Thoracic aorta (tissue), 2 donors: ENCODE results near the gene LSM7. TPM values are rescaled to one million over a fixed set of nuclear protein-coding genes. Genes with fewer than 3 reads are reported as not detected.

Experiments used
- ATAC-seq: fragments of 150-250 bp; one replicate; pipeline ENCODE4 v1.8.0; 2017; ENCODE audit warnings: low read depth; ENCODE audit not compliant: insufficient number of reproducible peaks, low FRiP score
- DNase-seq: peaks from one replicate; pipeline ENCODE4 v3.0.0-alpha.2; 2020; ENCODE audit warnings: low spot score
- H3K27ac ChIP-seq, 2 donors: fragments of 200-600 bp; sonication (generic); 1 replicate in 1 of 2; 2 replicates in 1 of 2; pipeline ENCODE4 v1.5.1; 2016; ENCODE audit warnings: mild to moderate bottlenecking in 2 of 2, moderate library complexity in 2 of 2
- H3K27me3 ChIP-seq: fragments of 200-600 bp; sonication (generic); replicated peaks from 2 replicates; pipeline ENCODE4 v1.6.0; 2016; ENCODE audit warnings: mild to moderate bottlenecking; ENCODE audit not compliant: insufficient read depth
- H3K36me3 ChIP-seq: fragments of 200-600 bp; sonication (generic); one replicate; pipeline ENCODE4 v1.5.1; 2016
- H3K4me1 ChIP-seq, 2 donors: fragments of 200-600 bp; sonication (generic); 1 replicate in 1 of 2; 2 replicates in 1 of 2; pipeline versions ENCODE4 v1.5.1 to v1.6.0; 2016; ENCODE audit warnings: low read depth in 2 of 2, mild to moderate bottlenecking in 1 of 2; ENCODE audit not compliant: control insufficient read depth in 1 of 2
- H3K4me3 ChIP-seq: fragments of 200-600 bp; sonication (generic); 2 replicates; pipeline ENCODE4 v1.5.1; 2016; ENCODE audit warnings: mild to moderate bottlenecking
- H3K9me3 ChIP-seq: fragments of 200-600 bp; sonication (generic); 2 replicates; pipeline ENCODE4 v1.5.1; 2016
- CTCF ChIP-seq: fragments of 200-600 bp; sonication (generic); IDR thresholded peaks from one replicate; pipeline ENCODE4 v1.5.1; 2019; ENCODE audit warnings: antibody characterized with exemption
- total RNA-seq, 2 donors: library from RNA; depleted of rRNA; stranded (reverse); fragments of >200 nt; gene quantifications; one replicate each; pipeline versions ENCODE4 v1.1.0 to v1.2.3, GENCODE V29; 2016

Gene LSM7
- total RNA-seq, 2 donors from 2014 or later: 35.5 to 38.8 TPM

- Histone ChIP-seq H3K27me3 (no peaks in the 10 kb centered on the region), H3K4me1 (peaks cover 12 to 45% of the 10 kb centered on the region in 2 donors), H3K27ac (no peak overlapping the region), H3K9me3 (no peaks in the 10 kb centered on the region), H3K36me3 (no peaks in the 10 kb centered on the region), H3K4me3 (no peak overlapping the region)
- ATAC-seq (no peak), DNase-seq (no peak)
- TF ChIP-seq CTCF: no peak
Measured at GRCh38 chr19:2330255-2330631, 1.9 kb upstream of the LSM7 start.

- Histone ChIP-seq H3K27ac (no peak overlapping the region), H3K9me3 (no peaks in the 10 kb centered on the region), H3K4me3 (peak overlapping the region; percentile 83), H3K4me1 (peaks cover 12 to 45% of the 10 kb centered on the region in 2 donors), H3K36me3 (no peaks in the 10 kb centered on the region), H3K27me3 (no peaks in the 10 kb centered on the region)
- DNase-seq: no peak
- no peak for ATAC-seq
- TF ChIP-seq CTCF: no peak
Measured at GRCh38 chr19:2329501-2329916, 1.1 kb upstream of the LSM7 start.

GRCh38 chr19:2329149-2329478 lies 728 bp upstream of the LSM7 start:
- DNase-seq: no peak
- ATAC-seq: no peak
- Histone ChIP-seq H3K4me3 (peak overlapping the region; percentile 83), H3K9me3 (no peaks in the 10 kb centered on the region), H3K27ac (no peak overlapping the region), H3K36me3 (no peaks in the 10 kb centered on the region), H3K4me1 (peaks cover 12 to 45% of the 10 kb centered on the region in 2 donors), H3K27me3 (no peaks in the 10 kb centered on the region)
- no peak for TF ChIP-seq CTCF

- H3K27me3 ChIP-seq: no peaks in the 10 kb centered on the region
- H3K27ac ChIP-seq: peak overlapping the region in 1 of 2 donors; percentile 1
- H3K4me1 ChIP-seq: peaks cover 12 to 45% of the 10 kb centered on the region in 2 donors
- no peak for TF ChIP-seq CTCF
- DNase-seq (peak; percentile 19), ATAC-seq (no peak)
- peaks cover 5% of the 10 kb centered on the region for H3K36me3 ChIP-seq
- peak overlapping the region; percentile 83 for H3K4me3 ChIP-seq
- no peaks in the 10 kb centered on the region for H3K9me3 ChIP-seq
Measured at GRCh38 chr19:2327773-2328400, 499 bp downstream of the LSM7 start.

- Histone ChIP-seq H3K27ac (no peak overlapping the region), H3K9me3 (no peaks in the 10 kb centered on the region), H3K4me1 (peaks cover 12 to 45% of the 10 kb centered on the region in 2 donors), H3K4me3 (no peak overlapping the region), H3K27me3 (no peaks in the 10 kb centered on the region), H3K36me3 (peaks cover 7% of the 10 kb centered on the region)
- TF ChIP-seq CTCF: no peak
- ATAC-seq: no peak
- no peak for DNase-seq
Measured at GRCh38 chr19:2326699-2327360, 1.6 kb downstream of the LSM7 start.
